Kidney (tissue), 14 donors: ENCODE results near the gene KCNAB2. TPM values are rescaled to one million over a fixed set of nuclear protein-coding genes. Genes with fewer than 3 reads are reported as not detected.
A peak's percentile ranks its signal among the peaks of the same experiment; 100 is the strongest.

ENCODE experiments used
- DNase-seq, 5 donors: peaks; one replicate each; pipeline ENCODE4 v3.0.0-alpha.2; 2013 to 2020
- FAIRE-seq: peaks from 2 replicates; lab custom pipeline; 2012; peaks lifted over from hg19 to GRCh38; lab: Jason Lieb, UNC
- H3K27ac ChIP-seq, 2 donors: one replicate each; pipeline ENCODE4 v1.7.0; 2013; ENCODE audit warnings: low read depth in 2 of 2, low read length in 2 of 2, inconsistent platforms in 1 of 2
- H3K27me3 ChIP-seq: one replicate; pipeline ENCODE4 v1.7.1; 2013; ENCODE audit warnings: low read length, inconsistent platforms; ENCODE audit not compliant: control insufficient read depth, insufficient read depth
- H3K36me3 ChIP-seq, 3 donors: one replicate each; pipeline versions ENCODE4 v1.7.0 to v1.7.1; 2013; ENCODE audit warnings: low read length in 3 of 3, control low read depth in 1 of 3, inconsistent platforms in 1 of 3; ENCODE audit not compliant: insufficient read depth in 3 of 3, control insufficient read depth in 2 of 3
- H3K4me1 ChIP-seq, 3 donors: one replicate each; pipeline versions ENCODE4 v1.7.0 to v1.7.1; 2013; ENCODE audit warnings: low read length in 3 of 3, inconsistent platforms in 1 of 3, low read depth in 1 of 3; ENCODE audit not compliant: control insufficient read depth in 2 of 3, insufficient read depth in 2 of 3
- H3K4me3 ChIP-seq, 3 donors: one replicate each; pipeline versions ENCODE4 v1.7.0 to v1.8.1; 2013; ENCODE audit warnings: low read length in 3 of 3, control low read depth in 1 of 3, inconsistent platforms in 1 of 3
- H3K9ac ChIP-seq, 3 donors: one replicate each; pipeline versions ENCODE4 v1.7.0 to v1.7.1; 2013; ENCODE audit warnings: low read length in 3 of 3, control low read depth in 1 of 3, inconsistent platforms in 1 of 3
- H3K9me3 ChIP-seq, 3 donors: one replicate each; pipeline versions ENCODE4 v1.7.0 to v1.7.1; 2013; ENCODE audit warnings: low read length in 3 of 3, control low read depth in 1 of 3, inconsistent platforms in 1 of 3; ENCODE audit not compliant: control insufficient read depth in 2 of 3, insufficient read depth in 1 of 3
- CTCF ChIP-seq: IDR thresholded peaks from 3 replicates; pipeline ENCODE4 v1.5.1; 2012; ENCODE audit warnings: mild to moderate bottlenecking, moderate library complexity, borderline replicate concordance; ENCODE audit not compliant: insufficient read depth; ENCODE audit errors: extremely low read depth
- intact Hi-C: fragments of 100-400 bp; cut with DNase I; formaldehyde crosslinking; loops from one replicate; pipeline ENCODE4 v1.11.1; 2022
- polyA plus RNA-seq: library from polyadenylated mRNA; stranded (reverse); fragments of 350-450 nt; fragmentation: Illumina TruSeq; extraction: RNeasy Lipid Tissue Mini Kit (QIAGEN cat#74804); gene quantifications from one replicate; pipeline ENCODE4 v1.2.3, GENCODE V29; 2014; ENCODE audit warnings: low read depth, low replicate concordance; ENCODE audit not compliant: insufficient read depth
- total RNA-seq: library from RNA; stranded (reverse); fragmentation: NEBNext Ultra II Directional; extraction: Animal tissue kit (Norgen Biotek cat#: 25700); gene quantifications from one replicate; pipeline ENCODE4 v1.2.1, GENCODE V29; 2021
- donor health status: control.
- donor health status: control.
- donor health status: control.
- donor health status: control.
- donor health status: control.
- donor health status: DM: yes; HTN: yes; CAD: no.
- donor health status: Normal renal cell carcinoma (clear cell type).

The KCNAB2 gene
- total and polyA plus RNA-seq, 2 donors from 2014 or later: 19.6 to 28.1 TPM

- Histone ChIP-seq H3K4me1 (no peaks in the 10 kb centered on the region), H3K27me3 (no peaks in the 10 kb centered on the region), H3K4me3 (no peak overlapping the region), H3K36me3 (no peaks in the 10 kb centered on the region), H3K9ac (no peak overlapping the region), H3K9me3 (peaks cover 0 to 3% (median 0%) of the 10 kb centered on the region in 3 donors), H3K27ac (no peak overlapping the region)
- FAIRE-seq (no peak), DNase-seq (peak in 1 of 5 donors; percentile 46)
- no peak for TF ChIP-seq CTCF
- intact Hi-C loops: no loop called here
Observed at GRCh38 chr1:6110326-6110725, 64.6 kb downstream of the KCNAB2 start.

- no peak overlapping the region for H3K27ac ChIP-seq
- H3K9ac ChIP-seq: no peak overlapping the region
- no peaks in the 10 kb centered on the region for H3K27me3 ChIP-seq
- no peak for TF ChIP-seq CTCF
- DNase-seq (peak in 1 of 5 donors; percentile 66), FAIRE-seq (no peak)
- no peak overlapping the region for H3K4me3 ChIP-seq
- no peaks in the 10 kb centered on the region for H3K36me3 ChIP-seq
- intact Hi-C loops: no loop called here
- peaks cover 0 to 6% (median 0%) of the 10 kb centered on the region in 3 donors for H3K9me3 ChIP-seq
- H3K4me1 ChIP-seq: no peaks in the 10 kb centered on the region
Observed at GRCh38 chr1:6111571-6111970, 65.9 kb downstream of the KCNAB2 start.

- H3K9me3 ChIP-seq: peaks cover 0 to 7% (median 0%) of the 10 kb centered on the region in 3 donors
- TF ChIP-seq CTCF: no peak
- FAIRE-seq (no peak), DNase-seq (peak in 1 of 5 donors; percentile 34)
- no peaks in the 10 kb centered on the region for H3K27me3 ChIP-seq
- H3K9ac ChIP-seq: no peak overlapping the region
- H3K27ac ChIP-seq: no peak overlapping the region
- no peaks in the 10 kb centered on the region for H3K4me1 ChIP-seq
- intact Hi-C loops: no loop called here
- H3K36me3 ChIP-seq: no peaks in the 10 kb centered on the region
- H3K4me3 ChIP-seq: no peak overlapping the region
Observed at GRCh38 chr1:6111991-6112689, 66.5 kb downstream of the KCNAB2 start.
